ENCODE results near the gene VMP1. TPM values are rescaled to one million over a fixed set of nuclear protein-coding genes. Genes with fewer than 3 reads are reported as not detected.
"Not testable (repeated sequence)": the region's sequence is repeated elsewhere in the genome, so short reads cannot be mapped to it uniquely, and the experiment has no call there.

VMP1 gene
- total RNA-seq, 1 experiment from 2014 or later: 72.8 TPM

DNA sequence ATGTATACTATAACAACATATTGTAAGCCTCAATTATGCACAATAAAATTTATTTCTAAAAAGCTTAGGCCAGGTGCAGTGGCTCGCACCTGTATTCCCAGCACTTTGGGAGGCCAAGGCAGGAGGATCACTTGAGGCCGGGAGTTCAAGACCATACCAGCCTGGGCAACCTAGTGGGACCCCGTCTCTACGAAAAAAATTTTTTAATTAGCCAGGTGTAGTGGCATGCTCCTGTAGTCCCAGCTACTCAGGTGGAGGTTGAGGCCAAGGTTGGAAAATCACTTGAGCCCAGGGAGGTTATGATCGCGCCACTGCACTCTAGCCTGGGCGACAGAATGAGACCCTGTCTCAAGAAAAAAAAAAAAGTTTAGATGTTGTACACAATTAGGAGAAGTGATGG, 45.5 kb downstream of the VMP1 start:
- no peaks in the 10 kb centered on the region for H3K9me3 Mint-ChIP-seq
- no peaks in the 10 kb centered on the region; the same call in 1 of the 2 replicates for H3K36me3 Mint-ChIP-seq
- no peak for DNase-seq (ENCODE audit: low spot score)
- ChIA-PET POLR2A (no interaction called here), CTCF (interaction anchor here (0.6 to 4.5 kb wide), 14 partner anchors 10 to 253 kb away, joined by 3 to 24 read pairs (median 4); partner anchors contain the start of gene RNFT1)
- H3K27me3 Mint-ChIP-seq (ENCODE audit: low read depth): no peaks in the 10 kb centered on the region
- no peak overlapping the region for H3K27ac Mint-ChIP-seq
- no peak overlapping the region for H3K4me3 Mint-ChIP-seq
- H3K4me1 Mint-ChIP-seq: peaks cover 3% of the 10 kb centered on the region
- ATAC-seq: no peak
- TF ChIP-seq, protein P1, sequence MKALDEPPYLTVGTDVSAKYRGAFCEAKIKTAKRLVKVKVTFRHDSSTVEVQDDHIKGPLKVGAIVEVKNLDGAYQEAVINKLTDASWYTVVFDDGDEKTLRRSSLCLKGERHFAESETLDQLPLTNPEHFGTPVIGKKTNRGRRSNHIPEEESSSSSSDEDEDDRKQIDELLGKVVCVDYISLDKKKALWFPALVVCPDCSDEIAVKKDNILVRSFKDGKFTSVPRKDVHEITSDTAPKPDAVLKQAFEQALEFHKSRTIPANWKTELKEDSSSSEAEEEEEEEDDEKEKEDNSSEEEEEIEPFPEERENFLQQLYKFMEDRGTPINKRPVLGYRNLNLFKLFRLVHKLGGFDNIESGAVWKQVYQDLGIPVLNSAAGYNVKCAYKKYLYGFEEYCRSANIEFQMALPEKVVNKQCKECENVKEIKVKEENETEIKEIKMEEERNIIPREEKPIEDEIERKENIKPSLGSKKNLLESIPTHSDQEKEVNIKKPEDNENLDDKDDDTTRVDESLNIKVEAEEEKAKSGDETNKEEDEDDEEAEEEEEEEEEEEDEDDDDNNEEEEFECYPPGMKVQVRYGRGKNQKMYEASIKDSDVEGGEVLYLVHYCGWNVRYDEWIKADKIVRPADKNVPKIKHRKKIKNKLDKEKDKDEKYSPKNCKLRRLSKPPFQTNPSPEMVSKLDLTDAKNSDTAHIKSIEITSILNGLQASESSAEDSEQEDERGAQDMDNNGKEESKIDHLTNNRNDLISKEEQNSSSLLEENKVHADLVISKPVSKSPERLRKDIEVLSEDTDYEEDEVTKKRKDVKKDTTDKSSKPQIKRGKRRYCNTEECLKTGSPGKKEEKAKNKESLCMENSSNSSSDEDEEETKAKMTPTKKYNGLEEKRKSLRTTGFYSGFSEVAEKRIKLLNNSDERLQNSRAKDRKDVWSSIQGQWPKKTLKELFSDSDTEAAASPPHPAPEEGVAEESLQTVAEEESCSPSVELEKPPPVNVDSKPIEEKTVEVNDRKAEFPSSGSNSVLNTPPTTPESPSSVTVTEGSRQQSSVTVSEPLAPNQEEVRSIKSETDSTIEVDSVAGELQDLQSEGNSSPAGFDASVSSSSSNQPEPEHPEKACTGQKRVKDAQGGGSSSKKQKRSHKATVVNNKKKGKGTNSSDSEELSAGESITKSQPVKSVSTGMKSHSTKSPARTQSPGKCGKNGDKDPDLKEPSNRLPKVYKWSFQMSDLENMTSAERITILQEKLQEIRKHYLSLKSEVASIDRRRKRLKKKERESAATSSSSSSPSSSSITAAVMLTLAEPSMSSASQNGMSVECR (CRISPR knock-in tag; IDR thresholded peaks at IDR 0.05; ENCODE audit: borderline replicate concordance): no peak
- TF ChIP-seq, protein P2, sequence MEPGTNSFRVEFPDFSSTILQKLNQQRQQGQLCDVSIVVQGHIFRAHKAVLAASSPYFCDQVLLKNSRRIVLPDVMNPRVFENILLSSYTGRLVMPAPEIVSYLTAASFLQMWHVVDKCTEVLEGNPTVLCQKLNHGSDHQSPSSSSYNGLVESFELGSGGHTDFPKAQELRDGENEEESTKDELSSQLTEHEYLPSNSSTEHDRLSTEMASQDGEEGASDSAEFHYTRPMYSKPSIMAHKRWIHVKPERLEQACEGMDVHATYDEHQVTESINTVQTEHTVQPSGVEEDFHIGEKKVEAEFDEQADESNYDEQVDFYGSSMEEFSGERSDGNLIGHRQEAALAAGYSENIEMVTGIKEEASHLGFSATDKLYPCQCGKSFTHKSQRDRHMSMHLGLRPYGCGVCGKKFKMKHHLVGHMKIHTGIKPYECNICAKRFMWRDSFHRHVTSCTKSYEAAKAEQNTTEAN (CRISPR knock-in tag; IDR thresholded peaks at IDR 0.05): no peak
- 0 out of 2 replicates have a peak, but pooled peaks have one; percentile 36 for TF ChIP-seq GTF2I (CRISPR knock-in tag; conservative IDR thresholded peaks at IDR 0.05)
- TF ChIP-seq CREM (CRISPR knock-in tag; IDR thresholded peaks at IDR 0.05): no peak

DNA sequence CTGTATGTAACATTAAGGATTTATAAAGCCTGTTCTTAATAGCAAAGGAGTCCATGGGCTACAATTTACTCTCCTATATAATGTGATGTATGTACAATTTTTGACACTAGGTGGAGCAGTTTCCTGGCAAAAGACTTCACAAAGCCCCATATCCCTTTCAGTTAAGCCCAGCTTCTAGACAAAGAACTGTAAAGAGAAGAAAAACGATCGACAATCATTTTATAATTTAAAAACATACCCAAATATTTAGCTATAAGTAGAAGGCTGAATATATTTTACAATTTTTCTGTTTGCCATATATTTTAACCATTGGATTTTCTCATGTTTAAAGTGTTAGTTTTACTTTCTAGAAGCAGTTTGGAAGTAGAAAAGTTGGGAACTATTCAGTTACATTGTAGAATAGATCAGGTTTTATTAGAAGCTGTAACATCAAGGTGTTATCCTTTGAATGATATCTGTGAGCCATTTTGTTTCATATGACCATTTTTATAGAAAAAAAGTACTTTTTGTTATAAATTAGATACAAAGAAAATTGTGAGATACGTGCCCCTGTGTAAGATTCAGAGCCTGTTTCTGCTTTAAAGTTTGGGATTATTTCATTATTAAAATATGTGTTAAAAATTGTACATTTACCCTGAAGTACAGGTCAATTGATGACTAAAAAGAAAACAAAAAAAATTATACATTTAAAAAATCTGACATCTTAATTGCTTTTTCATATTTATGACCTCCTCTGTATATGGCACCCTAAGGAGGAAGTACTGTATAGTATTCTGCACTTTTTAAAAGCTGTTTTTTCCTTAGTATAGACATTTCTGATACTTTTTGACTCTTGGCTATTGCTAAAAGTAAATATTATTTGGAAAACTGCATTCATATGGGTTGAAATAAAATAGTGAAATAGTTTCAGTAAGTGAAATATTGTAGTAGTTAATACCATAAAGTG, 46.3 kb downstream of the VMP1 start:
- ChIA-PET POLR2A (interaction anchor here (0.7 to 0.8 kb wide), 2 partner anchors 84 to 97 kb away, joined by 3 to 6 read pairs; no protein-coding TSS in a partner anchor), CTCF (interaction anchor here (0.6 to 4.5 kb wide), 19 partner anchors 9 to 283 kb away, joined by 3 to 24 read pairs (median 4); partner anchors contain the start of genes PTRH2, RNFT1 and VMP1)
- peaks cover 6% of the 10 kb centered on the region for H3K36me3 Mint-ChIP-seq
- H3K9me3 Mint-ChIP-seq: no peaks in the 10 kb centered on the region
- H3K4me1 Mint-ChIP-seq: peaks cover 3% of the 10 kb centered on the region
- ATAC-seq (peak; percentile 90), DNase-seq (ENCODE audit: low spot score) (no peak)
- TF ChIP-seq CREM (CRISPR knock-in tag; IDR thresholded peaks at IDR 0.05): no peak
- TF ChIP-seq, protein P3, sequence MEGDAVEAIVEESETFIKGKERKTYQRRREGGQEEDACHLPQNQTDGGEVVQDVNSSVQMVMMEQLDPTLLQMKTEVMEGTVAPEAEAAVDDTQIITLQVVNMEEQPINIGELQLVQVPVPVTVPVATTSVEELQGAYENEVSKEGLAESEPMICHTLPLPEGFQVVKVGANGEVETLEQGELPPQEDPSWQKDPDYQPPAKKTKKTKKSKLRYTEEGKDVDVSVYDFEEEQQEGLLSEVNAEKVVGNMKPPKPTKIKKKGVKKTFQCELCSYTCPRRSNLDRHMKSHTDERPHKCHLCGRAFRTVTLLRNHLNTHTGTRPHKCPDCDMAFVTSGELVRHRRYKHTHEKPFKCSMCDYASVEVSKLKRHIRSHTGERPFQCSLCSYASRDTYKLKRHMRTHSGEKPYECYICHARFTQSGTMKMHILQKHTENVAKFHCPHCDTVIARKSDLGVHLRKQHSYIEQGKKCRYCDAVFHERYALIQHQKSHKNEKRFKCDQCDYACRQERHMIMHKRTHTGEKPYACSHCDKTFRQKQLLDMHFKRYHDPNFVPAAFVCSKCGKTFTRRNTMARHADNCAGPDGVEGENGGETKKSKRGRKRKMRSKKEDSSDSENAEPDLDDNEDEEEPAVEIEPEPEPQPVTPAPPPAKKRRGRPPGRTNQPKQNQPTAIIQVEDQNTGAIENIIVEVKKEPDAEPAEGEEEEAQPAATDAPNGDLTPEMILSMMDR (IDR thresholded peaks at IDR 0.05): peak; percentile 69
- no peaks in the 10 kb centered on the region for H3K27me3 Mint-ChIP-seq (ENCODE audit: low read depth)
- no peak overlapping the region for H3K27ac Mint-ChIP-seq
- no peak overlapping the region for H3K4me3 Mint-ChIP-seq

DNA sequence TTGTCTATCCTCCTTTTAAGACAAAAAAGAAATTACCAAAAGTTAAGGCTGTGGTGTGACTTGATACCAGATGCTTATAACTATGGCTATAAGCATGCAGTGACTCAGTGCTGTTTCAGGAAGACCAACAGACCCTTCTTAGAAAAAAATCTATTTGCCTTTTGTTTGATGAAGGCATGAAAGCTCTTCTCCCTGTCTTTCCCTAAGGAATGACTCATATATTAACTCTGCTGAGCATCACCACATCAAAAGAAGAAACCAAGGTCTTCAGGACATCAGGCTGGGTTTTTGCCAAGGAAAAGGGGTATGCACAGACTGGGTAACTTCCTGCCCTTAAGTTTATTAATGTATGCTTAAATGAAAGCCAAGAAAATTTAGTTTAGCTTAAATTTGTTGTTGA, 47.1 kb downstream of the VMP1 start:
- TF ChIP-seq ZNF317 (CRISPR knock-in tag; IDR thresholded peaks at IDR 0.05; ENCODE audit: borderline replicate concordance, low read depth) (no peak), NR1H2 (CRISPR knock-in tag; IDR thresholded peaks at IDR 0.05) (no peak), ZNF138 (CRISPR knock-in tag; conservative IDR thresholded peaks at IDR 0.05) (no peak), IRF2 (CRISPR knock-in tag; IDR thresholded peaks at IDR 0.05; ENCODE audit: borderline replicate concordance, low read depth) (no peak), GABPB1 (CRISPR knock-in tag; IDR thresholded peaks at IDR 0.05) (peak; percentile 74), FOXJ3 (CRISPR knock-in tag; IDR thresholded peaks at IDR 0.05; ENCODE audit: borderline replicate concordance) (no peak)
- TF ChIP-seq, protein P4, sequence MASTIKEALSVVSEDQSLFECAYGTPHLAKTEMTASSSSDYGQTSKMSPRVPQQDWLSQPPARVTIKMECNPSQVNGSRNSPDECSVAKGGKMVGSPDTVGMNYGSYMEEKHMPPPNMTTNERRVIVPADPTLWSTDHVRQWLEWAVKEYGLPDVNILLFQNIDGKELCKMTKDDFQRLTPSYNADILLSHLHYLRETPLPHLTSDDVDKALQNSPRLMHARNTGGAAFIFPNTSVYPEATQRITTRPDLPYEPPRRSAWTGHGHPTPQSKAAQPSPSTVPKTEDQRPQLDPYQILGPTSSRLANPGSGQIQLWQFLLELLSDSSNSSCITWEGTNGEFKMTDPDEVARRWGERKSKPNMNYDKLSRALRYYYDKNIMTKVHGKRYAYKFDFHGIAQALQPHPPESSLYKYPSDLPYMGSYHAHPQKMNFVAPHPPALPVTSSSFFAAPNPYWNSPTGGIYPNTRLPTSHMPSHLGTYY (CRISPR knock-in tag; IDR thresholded peaks at IDR 0.05): no peak
- TF ChIP-seq, protein P5, sequence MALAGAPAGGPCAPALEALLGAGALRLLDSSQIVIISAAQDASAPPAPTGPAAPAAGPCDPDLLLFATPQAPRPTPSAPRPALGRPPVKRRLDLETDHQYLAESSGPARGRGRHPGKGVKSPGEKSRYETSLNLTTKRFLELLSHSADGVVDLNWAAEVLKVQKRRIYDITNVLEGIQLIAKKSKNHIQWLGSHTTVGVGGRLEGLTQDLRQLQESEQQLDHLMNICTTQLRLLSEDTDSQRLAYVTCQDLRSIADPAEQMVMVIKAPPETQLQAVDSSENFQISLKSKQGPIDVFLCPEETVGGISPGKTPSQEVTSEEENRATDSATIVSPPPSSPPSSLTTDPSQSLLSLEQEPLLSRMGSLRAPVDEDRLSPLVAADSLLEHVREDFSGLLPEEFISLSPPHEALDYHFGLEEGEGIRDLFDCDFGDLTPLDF (CRISPR knock-in tag; IDR thresholded peaks at IDR 0.05): no peak
- POLR2A ChIA-PET: interaction anchor here (0.6 to 0.7 kb wide), 2 partner anchors 96 to 295 kb away, joined by 3 to 5 read pairs; no protein-coding TSS in a partner anchor
- Mint-ChIP-seq H3K4me1 (peaks cover 3% of the 10 kb centered on the region), H3K9me3 (peaks cover 4% of the 10 kb centered on the region), H3K27me3 (ENCODE audit: low read depth) (no peaks in the 10 kb centered on the region), H3K4me3 (no peak overlapping the region), H3K27ac (peak overlapping the region; percentile 87), H3K36me3 (peaks cover 9% of the 10 kb centered on the region)
- CTCF ChIA-PET: interaction anchor here (1.1 to 4.5 kb wide), 8 partner anchors 8 to 282 kb away, joined by 4 to 24 read pairs (median 5); no protein-coding TSS in a partner anchor
- DNase-seq (ENCODE audit: low spot score) (no peak), ATAC-seq (no peak)

DNA sequence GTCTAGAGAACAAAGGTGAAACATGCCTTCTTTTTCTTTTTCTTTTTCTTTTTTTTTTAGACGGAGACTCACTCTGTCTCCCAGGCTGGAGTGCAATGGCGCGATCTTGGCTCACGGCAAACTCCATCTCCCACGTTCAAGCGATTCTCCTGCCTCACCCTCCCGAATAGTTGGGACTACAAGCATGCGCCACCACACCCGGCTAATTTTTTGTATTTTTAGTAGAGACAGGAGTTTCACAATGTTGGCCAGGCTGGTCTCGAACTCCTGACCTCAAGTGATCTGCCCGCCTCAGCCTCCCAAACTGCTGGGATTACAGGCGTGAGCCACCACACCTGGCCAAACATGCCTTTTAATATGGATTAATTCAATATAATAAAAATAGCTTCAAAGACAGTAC, 47.6 kb downstream of the VMP1 start:
- not testable (repeated sequence) for H3K4me3 Mint-ChIP-seq; H3K27me3 Mint-ChIP-seq (ENCODE audit: low read depth); H3K9me3 Mint-ChIP-seq; H3K4me1 Mint-ChIP-seq; H3K27ac Mint-ChIP-seq; DNase-seq (ENCODE audit: low spot score); ATAC-seq
- H3K36me3 Mint-ChIP-seq: peaks cover 13% of the 10 kb centered on the region
- POLR2A ChIA-PET: interaction anchor here (0.6 to 0.7 kb wide), 2 partner anchors 96 to 294 kb away, joined by 3 to 5 read pairs; no protein-coding TSS in a partner anchor
- CTCF ChIA-PET: interaction anchor here (1.1 to 4.5 kb wide), 4 partner anchors 84 to 282 kb away, joined by 4 to 24 read pairs (median 5); no protein-coding TSS in a partner anchor

Measured in WTC11 (cell line).